HL-60 (cell line): Measurements from ENCODE around the gene CEP44.

Experiments used
- GABPA ChIP-seq: IDR thresholded peaks from 2 replicates; pipeline ENCODE4 v1.6.1; 2012; ENCODE audit warnings: low read depth
- TF ChIP-seq, protein P1 (sequence below): IDR thresholded peaks from one replicate; pipeline ENCODE4 v1.5.1; 2011; ENCODE audit warnings: low read length, control low read depth, inconsistent platforms; ENCODE audit not compliant: insufficient read depth

DNA sequence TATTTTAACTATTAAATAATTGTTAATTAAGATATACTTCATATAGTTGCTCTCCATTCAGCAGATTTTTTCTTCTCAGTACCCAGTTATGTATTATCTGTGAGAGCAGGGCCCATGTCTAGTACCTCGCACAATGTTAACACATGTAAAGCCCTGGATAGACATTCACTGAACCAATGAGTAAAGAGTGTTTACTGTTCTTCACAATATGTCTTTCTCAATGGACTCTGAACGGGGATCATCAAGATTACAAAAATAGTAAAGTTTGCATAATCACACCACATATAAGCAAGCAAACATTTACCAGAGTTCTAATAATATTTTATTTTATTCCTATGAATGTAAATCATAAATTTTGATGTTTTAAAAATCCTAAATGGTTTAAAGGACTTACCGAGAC, 47.4 kb upstream of the CEP44 start:
- TF ChIP-seq, protein P1, sequence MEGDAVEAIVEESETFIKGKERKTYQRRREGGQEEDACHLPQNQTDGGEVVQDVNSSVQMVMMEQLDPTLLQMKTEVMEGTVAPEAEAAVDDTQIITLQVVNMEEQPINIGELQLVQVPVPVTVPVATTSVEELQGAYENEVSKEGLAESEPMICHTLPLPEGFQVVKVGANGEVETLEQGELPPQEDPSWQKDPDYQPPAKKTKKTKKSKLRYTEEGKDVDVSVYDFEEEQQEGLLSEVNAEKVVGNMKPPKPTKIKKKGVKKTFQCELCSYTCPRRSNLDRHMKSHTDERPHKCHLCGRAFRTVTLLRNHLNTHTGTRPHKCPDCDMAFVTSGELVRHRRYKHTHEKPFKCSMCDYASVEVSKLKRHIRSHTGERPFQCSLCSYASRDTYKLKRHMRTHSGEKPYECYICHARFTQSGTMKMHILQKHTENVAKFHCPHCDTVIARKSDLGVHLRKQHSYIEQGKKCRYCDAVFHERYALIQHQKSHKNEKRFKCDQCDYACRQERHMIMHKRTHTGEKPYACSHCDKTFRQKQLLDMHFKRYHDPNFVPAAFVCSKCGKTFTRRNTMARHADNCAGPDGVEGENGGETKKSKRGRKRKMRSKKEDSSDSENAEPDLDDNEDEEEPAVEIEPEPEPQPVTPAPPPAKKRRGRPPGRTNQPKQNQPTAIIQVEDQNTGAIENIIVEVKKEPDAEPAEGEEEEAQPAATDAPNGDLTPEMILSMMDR, result no peak
- no peak for TF ChIP-seq GABPA
